Choroid plexus epithelial cell (primary cell): Measurements from ENCODE around the gene MLLT1.
A peak's percentile ranks its signal among the peaks of the same experiment; 100 is the strongest.

Source experiments
- DNase-seq: peaks from one replicate; pipeline ENCODE4 v3.0.0-alpha.2; 2010; ENCODE audit warnings: low read depth
- H3K4me3 ChIP-seq: 2 replicates; pipeline ENCODE4 v1.5.1; 2011; ENCODE audit warnings: low read depth, mild to moderate bottlenecking, control low read depth, low read length, moderate library complexity
- CTCF ChIP-seq: conservative IDR thresholded peaks from 2 replicates; pipeline ENCODE4 v1.5.1; 2011; ENCODE audit warnings: low read depth, mild to moderate bottlenecking, control low read depth, inconsistent platforms, low read length, moderate library complexity

Gene MLLT1

GRCh38 chr19:6242677-6243076, 37.1 kb downstream of the MLLT1 start:
- no peak for DNase-seq
- TF ChIP-seq CTCF, result no peak
- no peak overlapping the region for H3K4me3 ChIP-seq

GRCh38 chr19:6241680-6242377, 37.9 kb downstream of the MLLT1 start:
- no peak for TF ChIP-seq CTCF
- H3K4me3 ChIP-seq, result no peak overlapping the region
- no peak for DNase-seq

DNA sequence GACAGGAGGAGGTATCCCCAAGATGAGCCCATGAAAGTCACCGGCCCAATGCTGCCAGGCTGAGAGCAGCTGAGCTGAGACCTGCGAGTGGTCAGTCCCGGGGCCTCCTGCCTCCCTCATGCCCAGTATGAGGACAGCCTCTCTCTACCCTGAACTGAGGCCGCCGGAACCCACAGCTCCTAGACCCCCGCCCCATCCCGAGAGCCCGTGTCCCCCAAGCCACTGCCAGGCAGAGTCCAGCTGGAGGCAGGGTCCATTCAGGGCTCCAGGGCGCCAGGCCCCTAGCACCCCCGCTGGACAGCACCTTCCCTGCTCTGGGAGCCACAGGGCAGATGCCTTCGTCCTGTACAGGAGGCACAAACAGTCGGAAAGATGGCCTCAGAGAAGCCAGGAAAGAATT, 38.7 kb downstream of the MLLT1 start:
- H3K4me3 ChIP-seq, result no peak overlapping the region
- no peak for DNase-seq
- TF ChIP-seq CTCF, result no peak

DNA sequence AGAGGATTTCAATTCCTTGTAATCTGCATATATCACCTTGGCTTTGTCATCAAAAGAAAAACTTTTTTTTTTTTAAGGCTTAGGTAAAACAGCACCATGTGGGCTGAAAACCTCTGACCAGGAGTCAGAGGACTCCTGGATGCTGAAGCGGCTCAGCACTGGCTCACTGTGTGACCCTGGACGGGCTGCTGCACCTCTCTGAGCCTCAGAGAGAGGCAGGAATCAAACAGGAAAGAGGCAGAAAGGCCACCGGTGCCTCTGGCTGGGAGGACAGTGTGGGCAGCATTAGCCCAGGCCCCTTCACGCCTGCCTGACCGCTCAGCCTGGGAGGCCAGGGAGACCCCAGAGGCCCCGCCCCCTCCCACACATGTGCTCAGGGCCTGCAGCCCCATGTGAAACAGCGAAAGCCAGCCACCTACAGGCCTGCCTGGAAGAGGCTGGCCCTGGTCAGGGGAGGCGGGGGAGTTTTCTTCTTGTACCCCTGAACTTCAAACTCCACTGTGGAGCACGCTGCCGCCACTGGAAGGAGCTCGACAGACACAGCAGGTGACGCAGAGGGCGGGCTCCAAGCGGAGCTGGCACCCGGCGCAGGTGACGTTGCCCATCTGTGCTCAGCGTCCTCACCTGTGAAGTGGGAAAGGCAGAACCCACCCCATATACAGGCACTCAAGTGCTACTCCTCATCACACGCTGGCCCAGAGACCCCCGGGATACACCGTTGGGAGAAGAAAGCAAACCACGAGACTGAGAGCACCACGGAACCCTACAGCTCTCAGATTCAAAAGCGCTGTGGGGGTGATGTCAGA, 39.7 kb downstream of the MLLT1 start:
- no peak overlapping the region for H3K4me3 ChIP-seq
- no peak for DNase-seq
- no peak for TF ChIP-seq CTCF

DNA sequence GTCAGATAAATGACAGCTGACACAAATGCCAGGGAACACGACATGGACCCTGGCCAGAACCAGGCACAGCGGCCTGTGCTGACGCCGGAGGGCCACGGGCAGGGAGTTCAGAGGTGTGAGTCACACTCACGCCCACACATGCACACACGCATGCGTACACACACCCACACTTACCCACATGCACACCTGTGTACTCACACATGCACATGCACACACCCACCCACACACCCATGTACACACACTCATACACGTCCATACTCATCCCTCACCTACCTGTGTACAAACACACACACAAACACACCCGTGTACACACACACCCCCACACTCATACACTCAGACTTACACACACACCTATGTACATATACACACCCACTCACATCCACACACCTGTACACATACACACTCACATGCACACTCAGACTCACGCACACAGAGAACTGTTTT, 40.4 kb downstream of the MLLT1 start:
- no peak overlapping the region for H3K4me3 ChIP-seq
- no peak for DNase-seq
- no peak for TF ChIP-seq CTCF

DNA sequence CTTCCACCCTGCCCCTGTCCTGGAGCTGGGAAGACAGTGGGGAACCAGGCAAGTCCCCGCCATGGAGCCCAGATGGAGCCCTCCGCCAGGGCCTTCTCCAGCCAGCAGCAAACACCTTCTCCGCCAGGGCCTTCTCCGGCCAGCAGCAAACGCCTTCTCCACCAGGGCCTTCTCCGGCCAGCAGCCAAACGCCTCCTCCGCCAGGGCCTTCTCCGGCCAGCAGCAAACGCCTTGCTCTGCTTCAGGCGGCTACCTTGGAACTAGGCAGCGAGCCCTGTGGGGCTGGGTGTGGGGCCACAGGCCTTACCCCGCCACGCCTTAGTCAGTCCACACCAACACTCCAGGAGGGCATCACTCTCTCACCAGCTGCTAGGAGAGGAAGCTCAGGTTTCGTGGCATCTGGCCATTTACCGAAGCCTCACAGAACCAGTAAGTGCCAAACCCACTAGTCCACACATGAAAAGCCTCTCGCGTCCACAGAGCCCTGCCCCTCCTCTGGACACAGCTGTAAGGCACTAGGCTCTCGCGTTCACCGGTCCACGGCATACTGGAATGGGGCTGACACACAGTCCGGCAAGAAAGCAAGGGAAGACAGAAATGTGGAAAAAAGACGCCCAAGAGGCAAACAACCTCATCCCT, 41.0 kb downstream of the MLLT1 start:
- DNase-seq, result peak; percentile 58
- TF ChIP-seq CTCF, result no peak
- H3K4me3 ChIP-seq, result no peak overlapping the region
